Sigmoid colon (tissue), 7 donors: ENCODE results near the gene HPCAL1. TPM values are rescaled to one million over a fixed set of nuclear protein-coding genes. Genes with fewer than 3 reads are reported as not detected.
"Not testable (repeated sequence)": the region's sequence is repeated elsewhere in the genome, so short reads cannot be mapped to it uniquely, and the experiment has no call there.

Source experiments
- DNase-seq: peaks from one replicate; pipeline ENCODE4 v3.0.0-alpha.2; 2019
- H3K27ac ChIP-seq, 4 donors: fragments of 200-600 bp; sonication (generic); one replicate each; pipeline ENCODE4 v1.5.1; 2016 to 2019; ENCODE audit warnings: mild to moderate bottlenecking in 1 of 4
- H3K27me3 ChIP-seq, 3 donors: fragments of 200-600 bp; sonication (generic); one replicate each; pipeline ENCODE4 v1.5.1; 2019; ENCODE audit warnings: mild to moderate bottlenecking in 1 of 3
- H3K36me3 ChIP-seq, 4 donors: fragments of 200-600 bp; sonication (generic); one replicate each; pipeline ENCODE4 v1.5.1; 2016 to 2019
- H3K4me1 ChIP-seq, 4 donors: fragments of 200-600 bp; sonication (generic); one replicate each; pipeline ENCODE4 v1.5.1; 2017 to 2019
- H3K4me3 ChIP-seq, 4 donors: fragments of 200-600 bp; sonication (generic); one replicate each; pipeline ENCODE4 v1.5.1; 2017 to 2019; ENCODE audit warnings: mild to moderate bottlenecking in 2 of 4, moderate library complexity in 1 of 4
- H3K9me3 ChIP-seq, 4 donors: fragments of 200-600 bp in 3 of 4; sonication (generic) in 3 of 4; one replicate each; pipeline versions ENCODE4 v1.5.1 to v1.6.1; 2013 to 2019
- CTCF ChIP-seq, 4 experiments: fragments of 450-650 bp in 3 of 4; fragments of 200-600 bp in 1 of 4; IDR thresholded peaks; one replicate each; pipeline ENCODE4 v1.5.1; 2016 to 2019; ENCODE audit warnings: antibody characterized with exemption in 4 of 4, mild to moderate bottlenecking in 3 of 4, moderate library complexity in 2 of 4
- EP300 ChIP-seq, 4 donors: sonication (generic); formaldehyde crosslinking; IDR thresholded peaks; one replicate each; pipeline ENCODE4 v1.6.1; 2017; ENCODE audit warnings: antibody characterized with exemption in 4 of 4
- POLR2A ChIP-seq, 2 donors: fragments of 450-650 bp; IDR thresholded peaks; one replicate each; pipeline ENCODE4 v1.6.1; 2016; ENCODE audit warnings: antibody characterized with exemption in 2 of 2, mild to moderate bottlenecking in 2 of 2, moderate library complexity in 2 of 2
- POLR2AphosphoS5 ChIP-seq, 4 donors: sonication (generic); formaldehyde crosslinking; IDR thresholded peaks; one replicate each; pipeline ENCODE4 v1.6.1; 2017; ENCODE audit warnings: antibody characterized with exemption in 4 of 4
- WGBS, 2 donors: extraction: QIAGEN DNeasy Blood & Tissue Kit; methylation state at CpG; one replicate each; pipeline ENCODE4 v1.1.7; 2013; 5-methylcytosine and 5-hydroxymethylcytosine counted together
- intact Hi-C: fragments of 100-400 bp; cut with DNase I; formaldehyde crosslinking; loops from one replicate; pipeline ENCODE4 v1.15.1; 2023
- polyA plus RNA-seq, 3 donors: library from polyadenylated mRNA; stranded (reverse); fragments of 200-250 nt; gene quantifications; one replicate each; pipeline ENCODE4 v1.2.3, GENCODE V29; 2013
- total RNA-seq, 4 donors: library from RNA; depleted of rRNA; stranded (reverse); fragments of >200 nt; gene quantifications; one replicate each; pipeline ENCODE4 v1.1.0, GENCODE V29; 2016
- donor health status: healthy with polysubstance abuse.
- donor health status: Bipolar disorder and iron deficiency.
- donor health status: healthy.

The HPCAL1 gene
- total and polyA plus RNA-seq, 7 donors = 27.7 to 115 (median 46.0) TPM

- peaks cover 0 to 46% (median 29%) of the 10 kb centered on the region in 4 donors for H3K4me1 ChIP-seq
- H3K4me3 ChIP-seq = no peak overlapping the region
- H3K9me3 ChIP-seq = no peaks in the 10 kb centered on the region
- H3K27me3 ChIP-seq = no peaks in the 10 kb centered on the region
- H3K36me3 ChIP-seq = no peaks in the 10 kb centered on the region
- peak overlapping the region; percentile 41 to 69 (median 62) for H3K27ac ChIP-seq
- intact Hi-C loops = no loop called here
- DNase-seq = peak; percentile 79
- 25 to 65% methylated on average over 3 of the region's 3 CpGs for WGBS, 2 donors
- TF ChIP-seq EP300 (IDR thresholded peaks at IDR 0.05) = no peak
- TF ChIP-seq POLR2A (IDR thresholded peaks at IDR 0.05) = no peak
- TF ChIP-seq POLR2AphosphoS5 (IDR thresholded peaks at IDR 0.05) = no peak
- no peak for TF ChIP-seq CTCF (IDR thresholded peaks at IDR 0.05)
These were observed 149.6 kb downstream of the HPCAL1 start for GRCh38 chr2:10452312-10452711.

- H3K4me3 ChIP-seq = no peak overlapping the region
- 82 to 86% methylated on average over 17 of the region's 17 CpGs for WGBS, 2 donors
- H3K27me3 ChIP-seq = no peaks in the 10 kb centered on the region
- H3K9me3 ChIP-seq = no peaks in the 10 kb centered on the region
- no peak for TF ChIP-seq POLR2A (IDR thresholded peaks at IDR 0.05)
- no peak for TF ChIP-seq POLR2AphosphoS5 (IDR thresholded peaks at IDR 0.05)
- TF ChIP-seq CTCF (IDR thresholded peaks at IDR 0.05) = no peak
- no peak for TF ChIP-seq EP300 (IDR thresholded peaks at IDR 0.05)
- peak overlapping the region in 3 of 4 donors; percentile 69 to 75 (median 75) for H3K27ac ChIP-seq
- peaks cover 0 to 50% (median 29%) of the 10 kb centered on the region in 4 donors for H3K4me1 ChIP-seq
- no peak for DNase-seq
- no peaks in the 10 kb centered on the region for H3K36me3 ChIP-seq
- intact Hi-C loops = no loop called here
These were observed 150.5 kb downstream of the HPCAL1 start for GRCh38 chr2:10452956-10453904.

GRCh38 chr2:10453905-10454298 is 151.2 kb downstream of the HPCAL1 start:
- Histone ChIP-seq H3K36me3 (no peaks in the 10 kb centered on the region), H3K4me1 (peaks cover 0 to 53% (median 30%) of the 10 kb centered on the region in 4 donors), H3K27ac (peak overlapping the region; percentile 58 to 75 (median 69)), H3K27me3 (no peaks in the 10 kb centered on the region), H3K4me3 (no peak overlapping the region), H3K9me3 (no peaks in the 10 kb centered on the region)
- intact Hi-C loops = no loop called here
- 94 to 96% methylated on average over 9 of the region's 9 CpGs for WGBS, 2 donors
- TF ChIP-seq POLR2A (IDR thresholded peaks at IDR 0.05) (no peak), CTCF (IDR thresholded peaks at IDR 0.05) (no peak), EP300 (IDR thresholded peaks at IDR 0.05) (no peak), POLR2AphosphoS5 (IDR thresholded peaks at IDR 0.05) (no peak)
- no peak for DNase-seq

- TF ChIP-seq EP300 (IDR thresholded peaks at IDR 0.05) = no peak
- no peak for TF ChIP-seq POLR2A (IDR thresholded peaks at IDR 0.05)
- peak in 2 of 4 donors; percentile 26 to 52 for TF ChIP-seq POLR2AphosphoS5 (IDR thresholded peaks at IDR 0.05)
- TF ChIP-seq CTCF (IDR thresholded peaks at IDR 0.05) = no peak
- H3K4me3 ChIP-seq = no peak overlapping the region
- no peaks in the 10 kb centered on the region for H3K9me3 ChIP-seq
- DNase-seq = peak; percentile 78
- H3K27me3 ChIP-seq = no peaks in the 10 kb centered on the region
- H3K36me3 ChIP-seq = no peaks in the 10 kb centered on the region
- intact Hi-C loops = no loop called here
- peaks cover 0 to 47% (median 24%) of the 10 kb centered on the region in 4 donors for H3K4me1 ChIP-seq
- peak overlapping the region; percentile 58 to 75 (median 69) for H3K27ac ChIP-seq
- 88 to 93% methylated on average over 7 of the region's 7 CpGs for WGBS, 2 donors
These were observed 151.8 kb downstream of the HPCAL1 start for GRCh38 chr2:10454505-10454904.

GRCh38 chr2:10457195-10457594 is 154.5 kb downstream of the HPCAL1 start:
- H3K36me3 ChIP-seq, DNase-seq, H3K4me3 ChIP-seq, H3K9me3 ChIP-seq, H3K27me3 ChIP-seq, intact Hi-C loops: not testable (repeated sequence)
- WGBS, 2 donors = 75 to 91% methylated on average over 3 of the region's 3 CpGs
- peaks cover 0 to 38% (median 20%) of the 10 kb centered on the region in 4 donors for H3K4me1 ChIP-seq
- peak overlapping the region in 1 of 4 donors; percentile 59 for H3K27ac ChIP-seq
